ENCODE results near the gene B9D2. TPM values are rescaled to one million over a fixed set of nuclear protein-coding genes. Genes with fewer than 3 reads are reported as not detected.
A peak's percentile ranks its signal among the peaks of the same experiment; 100 is the strongest.

Gene B9D2
- 1.1 and 1.9 TPM in 2 replicates for total RNA-seq

- no peak for TF ChIP-seq CTCF (IDR thresholded peaks at IDR 0.05; ENCODE audit: insufficient read depth, low read length, severe bottlenecking)
- Histone ChIP-seq H3K27me3 (ENCODE audit: control insufficient read depth, insufficient read depth, low read length) (no peaks in the 10 kb centered on the region), H3K36me3 (ENCODE audit: control insufficient read depth, insufficient read depth, low read length) (no peaks in the 10 kb centered on the region), H3K4me3 (ENCODE audit: low read depth, low read length) (peak within 1 kb of the TSS; percentile 78)
- peak; percentile 93 for DNase-seq (ENCODE audit: low read depth)
- no peak for FAIRE-seq
Measured at GRCh38 chr19:41363753-41364523, at the start of gene B9D2. B9D2 (minus strand) TSS chr19:41364149; CDS start chr19:41363519, 630 bp downstream.

- no peak for TF ChIP-seq CTCF (IDR thresholded peaks at IDR 0.05; ENCODE audit: insufficient read depth, low read length, severe bottlenecking)
- DNase-seq (ENCODE audit: low read depth): no peak
- Histone ChIP-seq H3K36me3 (ENCODE audit: control insufficient read depth, insufficient read depth, low read length) (peaks cover 23% of the 10 kb centered on the region), H3K27me3 (ENCODE audit: control insufficient read depth, insufficient read depth, low read length) (no peaks in the 10 kb centered on the region), H3K4me3 (ENCODE audit: low read depth, low read length) (no peak overlapping the region)
- no peak for FAIRE-seq
Measured at GRCh38 chr19:41412953-41413352, 49.0 kb upstream of the B9D2 start.

GRCh38 chr19:41411968-41412265 lies 48.0 kb upstream of the B9D2 start:
- Histone ChIP-seq H3K4me3 (ENCODE audit: low read depth, low read length) (no peak overlapping the region), H3K27me3 (ENCODE audit: control insufficient read depth, insufficient read depth, low read length) (no peaks in the 10 kb centered on the region), H3K36me3 (ENCODE audit: control insufficient read depth, insufficient read depth, low read length) (peaks cover 21% of the 10 kb centered on the region)
- no peak for TF ChIP-seq CTCF (IDR thresholded peaks at IDR 0.05; ENCODE audit: insufficient read depth, low read length, severe bottlenecking)
- FAIRE-seq: no peak
- DNase-seq (ENCODE audit: low read depth): peak; percentile 43

GRCh38 chr19:41411100-41411967 lies 47.4 kb upstream of the B9D2 start:
- peaks cover 19% of the 10 kb centered on the region for H3K36me3 ChIP-seq (ENCODE audit: control insufficient read depth, insufficient read depth, low read length)
- FAIRE-seq (no peak), DNase-seq (ENCODE audit: low read depth) (no peak)
- no peak for TF ChIP-seq CTCF (IDR thresholded peaks at IDR 0.05; ENCODE audit: insufficient read depth, low read length, severe bottlenecking)
- H3K27me3 ChIP-seq (ENCODE audit: control insufficient read depth, insufficient read depth, low read length): no peaks in the 10 kb centered on the region
- H3K4me3 ChIP-seq (ENCODE audit: low read depth, low read length): no peak overlapping the region

GRCh38 chr19:41410336-41411054 lies 46.5 kb upstream of the B9D2 start:
- no peak for FAIRE-seq

More at GRCh38 chr19:41410336-41411054, 46.5 kb upstream of the B9D2 start:
- H3K27me3 ChIP-seq (ENCODE audit: control insufficient read depth, insufficient read depth, low read length): no peaks in the 10 kb centered on the region
- no peak for TF ChIP-seq CTCF (IDR thresholded peaks at IDR 0.05; ENCODE audit: insufficient read depth, low read length, severe bottlenecking)
- H3K36me3 ChIP-seq (ENCODE audit: control insufficient read depth, insufficient read depth, low read length): peaks cover 18% of the 10 kb centered on the region
- DNase-seq (ENCODE audit: low read depth): no peak
- H3K4me3 ChIP-seq (ENCODE audit: low read depth, low read length): no peak overlapping the region
